Neural cell (in vitro differentiated cells): Measurements from ENCODE around the gene USP25. TPM values are rescaled to one million over a fixed set of nuclear protein-coding genes. Genes with fewer than 3 reads are reported as not detected.

Experiments used
- H2AFZ ChIP-seq: fragments of 200-600, 300-800 bp; sonication (generic), shearing (Covaris generic); 2 replicates; pipeline ENCODE4 v1.6.0; 2014; ENCODE audit warnings: low read depth, mild to moderate bottlenecking, antibody characterized with exemption, low read length, moderate library complexity
- H3F3A ChIP-seq: fragments of 200-600 bp; shearing (Covaris generic); 2 replicates; pipeline ENCODE4 v1.6.1; 2016; ENCODE audit warnings: mild to moderate bottlenecking, moderate library complexity, mixed read lengths, antibody characterized with exemption, low read length; ENCODE audit not compliant: insufficient read depth, poor library complexity, severe bottlenecking
- H3K27ac ChIP-seq: fragments of 200-600, 300-800 bp; sonication (generic), shearing (Covaris generic); 2 replicates; pipeline ENCODE4 v1.5.1; 2014; ENCODE audit warnings: mild to moderate bottlenecking, low read length, moderate library complexity
- H3K27me3 ChIP-seq: fragments of 300-800, 200-600 bp; sonication (generic), shearing (Covaris generic); 2 replicates; pipeline ENCODE4 v1.6.0; 2014; ENCODE audit warnings: mild to moderate bottlenecking, low read depth, low read length, moderate library complexity; ENCODE audit not compliant: insufficient read depth
- H3K36me3 ChIP-seq: fragments of 300-800, 200-600 bp; sonication (generic), shearing (Covaris generic); 2 replicates; pipeline ENCODE4 v1.5.1; 2014; ENCODE audit warnings: mild to moderate bottlenecking, antibody characterized with exemption, low read length, moderate library complexity; ENCODE audit not compliant: insufficient read depth
- H3K4me2 ChIP-seq: fragments of 300-800, 200-600 bp; sonication (generic), shearing (Covaris generic); 2 replicates; pipeline ENCODE4 v1.6.0; 2014; ENCODE audit warnings: mild to moderate bottlenecking, low read length
- H3K4me3 ChIP-seq: fragments of 300-800, 200-600 bp; sonication (generic), shearing (Covaris generic); 2 replicates; pipeline ENCODE4 v1.5.1; 2014; ENCODE audit warnings: mild to moderate bottlenecking, low read length, moderate library complexity
- H3K79me2 ChIP-seq: fragments of 200-600 bp; shearing (Covaris generic); replicated peaks from 2 replicates; pipeline ENCODE4 v1.6.0; 2014; ENCODE audit warnings: mild to moderate bottlenecking, low read length, moderate library complexity; ENCODE audit not compliant: insufficient read depth
- H3K9ac ChIP-seq: fragments of 300-800, 200-600 bp; sonication (generic), shearing (Covaris generic); 2 replicates; pipeline ENCODE4 v1.6.1; 2016; ENCODE audit warnings: mild to moderate bottlenecking, low read length, mixed read lengths
- H3K9me2 ChIP-seq: fragments of 200-600 bp; shearing (Covaris generic); 2 replicates; pipeline ENCODE4 v1.6.1; 2016; ENCODE audit warnings: mild to moderate bottlenecking, low read length, mixed read lengths; ENCODE audit not compliant: insufficient read depth
- H3K9me3 ChIP-seq: fragments of 200-600, 300-800 bp; sonication (generic), shearing (Covaris generic); 2 replicates; pipeline ENCODE4 v1.6.1; 2016; ENCODE audit warnings: mild to moderate bottlenecking, mixed run types, low read length, moderate library complexity, mixed read lengths
- H4K20me1 ChIP-seq: fragments of 200-600 bp; shearing (Covaris generic); 2 replicates; pipeline ENCODE4 v1.6.1; 2016; ENCODE audit warnings: mild to moderate bottlenecking, mixed run types; ENCODE audit not compliant: insufficient read depth
- CTCF ChIP-seq: fragments of 450-650 bp; IDR thresholded peaks from 2 replicates; pipeline ENCODE4 v1.5.1; 2014; ENCODE audit warnings: antibody characterized with exemption, mild to moderate bottlenecking, moderate library complexity; ENCODE audit not compliant: poor library complexity, severe bottlenecking
- EP300 ChIP-seq: fragments of 450-650 bp; conservative IDR thresholded peaks from 2 replicates; pipeline ENCODE4 v1.6.1; 2014; ENCODE audit warnings: antibody characterized with exemption, mild to moderate bottlenecking, moderate library complexity; ENCODE audit not compliant: poor library complexity, severe bottlenecking
- EZH2 ChIP-seq: fragments of 200-600, 300-800 bp; shearing (Covaris generic), sonication (generic); IDR thresholded peaks from 2 replicates; pipeline ENCODE4 v1.6.1; 2014; ENCODE audit warnings: antibody characterized with exemption, low read length, borderline replicate concordance, mild to moderate bottlenecking; ENCODE audit not compliant: insufficient read depth, poor library complexity, severe bottlenecking
- MXI1 ChIP-seq: fragments of 450-650 bp; conservative IDR thresholded peaks from 2 replicates; pipeline ENCODE4 v1.6.1; 2014; ENCODE audit warnings: antibody characterized with exemption, mild to moderate bottlenecking; ENCODE audit not compliant: poor library complexity, severe bottlenecking
- POLR2AphosphoS5 ChIP-seq: IDR thresholded peaks from 2 replicates; pipeline ENCODE4 v1.6.1; 2012
- RAD21 ChIP-seq: fragments of 450-650 bp; conservative IDR thresholded peaks from 2 replicates; pipeline ENCODE4 v1.6.1; 2014; ENCODE audit warnings: antibody characterized with exemption, mild to moderate bottlenecking, moderate library complexity
- REST ChIP-seq: IDR thresholded peaks from 2 replicates; pipeline ENCODE4 v1.6.1; 2012; ENCODE audit warnings: borderline replicate concordance
- SMC3 ChIP-seq: fragments of 450-650 bp; conservative IDR thresholded peaks from 2 replicates; pipeline ENCODE4 v1.6.1; 2014; ENCODE audit warnings: antibody characterized with exemption, mild to moderate bottlenecking, moderate library complexity; ENCODE audit not compliant: poor library complexity
- TAF1 ChIP-seq: IDR thresholded peaks from 2 replicates; pipeline ENCODE4 v1.6.1; 2012; ENCODE audit warnings: low read depth
- polyA plus RNA-seq: library from polyadenylated mRNA; depleted of rRNA; stranded (reverse); fragments of >200 nt; gene quantifications from 2 replicates; pipeline ENCODE4 v1.2.3, GENCODE V29; 2014

Gene USP25
- polyA plus RNA-seq, 1 donor from 2014 or later, result 19.2 TPM

GRCh38 chr21:15894596-15894995 lies 164.8 kb downstream of the USP25 start:
- no peaks in the 10 kb centered on the region for H3K9me2 ChIP-seq

GRCh38 chr21:15895142-15896106 lies 165.6 kb downstream of the USP25 start:
- no peaks in the 10 kb centered on the region for H3K79me2 ChIP-seq
- no peak overlapping the region for H3K4me2 ChIP-seq
- no peaks in the 10 kb centered on the region for H3K27me3 ChIP-seq
- H3K36me3 ChIP-seq, result no peaks in the 10 kb centered on the region
- H3K9me3 ChIP-seq, result no peaks in the 10 kb centered on the region
- H3K9me2 ChIP-seq, result no peaks in the 10 kb centered on the region
- H3F3A ChIP-seq, result no peaks in the 10 kb centered on the region
- no peak overlapping the region for H2AFZ ChIP-seq
- H3K9ac ChIP-seq, result no peak overlapping the region
- no peaks in the 10 kb centered on the region for H4K20me1 ChIP-seq
- no peak overlapping the region for H3K27ac ChIP-seq
- no peak overlapping the region for H3K4me3 ChIP-seq
- TF ChIP-seq POLR2AphosphoS5 (no peak), RAD21 (no peak), REST (no peak), SMC3 (no peak), TAF1 (no peak), EZH2 (no peak), EP300 (no peak), MXI1 (no peak)

More at GRCh38 chr21:15894596-15894995, 164.8 kb downstream of the USP25 start:
- no peaks in the 10 kb centered on the region for H3F3A ChIP-seq
- no peak overlapping the region for H3K4me3 ChIP-seq
- H3K9ac ChIP-seq, result no peak overlapping the region
- H3K27me3 ChIP-seq, result no peaks in the 10 kb centered on the region
- no peak overlapping the region for H3K4me2 ChIP-seq
- no peaks in the 10 kb centered on the region for H3K9me3 ChIP-seq
- H3K36me3 ChIP-seq, result no peaks in the 10 kb centered on the region
- H2AFZ ChIP-seq, result no peak overlapping the region
- H3K79me2 ChIP-seq, result no peaks in the 10 kb centered on the region
- no peaks in the 10 kb centered on the region for H4K20me1 ChIP-seq
- no peak overlapping the region for H3K27ac ChIP-seq
- TF ChIP-seq REST (no peak), CTCF (peak; percentile 66), RAD21 (peak; percentile 75), SMC3 (peak; percentile 74)
